PC-9 (cell line): ENCODE results near the gene GOT1. TPM values are rescaled to one million over a fixed set of nuclear protein-coding genes. Genes with fewer than 3 reads are reported as not detected.

ENCODE experiments used
- BruUV-seq: library from RNA; stranded (reverse); fragments of 400-500 nt; replicated peaks from 2 replicates; lab custom pipeline; 2021; lab: Mats Ljungman, UMichigan
- CTCF ChIA-PET: fragments of 300-600 bp; sonication (Branson Sonifier 250); formaldehyde crosslinking; loops from one replicate; lab custom pipeline; 2022; ENCODE audit warnings: antibody characterized with exemption; lab: Charles Lee
- POLR2A ChIA-PET: fragments of 300-600 bp; sonication (Branson Sonifier 250); formaldehyde crosslinking; loops from one replicate; lab custom pipeline; 2022; ENCODE audit warnings: antibody characterized with exemption; ENCODE audit not compliant: unreplicated experiment; lab: Charles Lee
- DNase-seq, 2 experiments: peaks; one replicate each; pipeline versions ENCODE4 v3.0.0 to v3.0.0-alpha.2; 2015 to 2022; ENCODE audit warnings: mixed read lengths in 1 of 2
- H2AFZ ChIP-seq: fragments of 200-600 bp; sonication (generic); 2 replicates; pipeline ENCODE4 v1.8.1; 2017; ENCODE audit warnings: antibody characterized with exemption
- H3F3A ChIP-seq: fragments of 200-600 bp; sonication (generic); 2 replicates; pipeline ENCODE4 v1.8.1; 2017; ENCODE audit warnings: antibody characterized with exemption, mild to moderate bottlenecking, low read depth; ENCODE audit not compliant: insufficient read depth
- H3K27ac ChIP-seq: fragments of 200-600 bp; sonication (generic); 2 replicates; pipeline ENCODE4 v1.6.1; 2016; ENCODE audit warnings: mixed run types
- H3K27me3 ChIP-seq: fragments of 200-600 bp; sonication (generic); 2 replicates; pipeline ENCODE4 v1.6.1; 2016; ENCODE audit warnings: low read depth, mixed run types; ENCODE audit not compliant: insufficient read depth
- H3K36me3 ChIP-seq: fragments of 200-600 bp; sonication (generic); 2 replicates; pipeline ENCODE4 v1.6.1; 2016; ENCODE audit warnings: low read depth, mixed run types
- H3K4me1 ChIP-seq: fragments of 200-600 bp; sonication (generic); replicated peaks from 2 replicates; pipeline ENCODE4 v1.6.1; 2016; ENCODE audit warnings: mixed run types; ENCODE audit not compliant: insufficient read depth
- H3K4me2 ChIP-seq: fragments of 200-600 bp; sonication (generic); 2 replicates; pipeline ENCODE4 v1.6.1; 2017; ENCODE audit warnings: mixed run types
- H3K4me3 ChIP-seq: fragments of 200-600 bp; sonication (generic); 2 replicates; pipeline ENCODE4 v1.6.1; 2016; ENCODE audit warnings: mixed run types
- H3K79me2 ChIP-seq: fragments of 200-600 bp; sonication (generic); 2 replicates; pipeline ENCODE4 v1.6.1; 2017; ENCODE audit warnings: low read depth, mixed run types
- H3K9me2 ChIP-seq: fragments of 200-600 bp; sonication (generic); 2 replicates; pipeline ENCODE4 v1.8.1; 2017; ENCODE audit warnings: mild to moderate bottlenecking; ENCODE audit not compliant: insufficient read depth
- H3K9me3 ChIP-seq: fragments of 200-600 bp; sonication (generic); 2 replicates; pipeline ENCODE4 v1.8.1; 2016; ENCODE audit warnings: low read depth; ENCODE audit not compliant: insufficient read depth
- H4K20me1 ChIP-seq: fragments of 200-600 bp; sonication (generic); 2 replicates; pipeline ENCODE4 v1.8.1; 2017; ENCODE audit not compliant: insufficient read depth
- EZH2 ChIP-seq: fragments of 200-600 bp; sonication (generic); IDR thresholded peaks from 2 replicates; pipeline ENCODE4 v1.8.0; 2017; ENCODE audit warnings: antibody characterized with exemption, low read depth
- intact Hi-C: fragments of 100-400 bp; cut with micrococcal nuclease; formaldehyde crosslinking; loops from one replicate; pipeline ENCODE4 v1.10.0; 2022; ENCODE audit not compliant: unreplicated experiment
- total RNA-seq: library from RNA; stranded (reverse); gene quantifications from 2 replicates; pipeline ENCODE4 v1.2.3, GENCODE V29; 2021
- TF ChIP-seq, protein P1 (sequence below): fragments of 200-600 bp; sonication (generic); conservative IDR thresholded peaks from 2 replicates; pipeline ENCODE4 v1.6.1; 2017; ENCODE audit warnings: mixed run types, antibody characterized with exemption, mild to moderate bottlenecking, moderate library complexity

Gene GOT1
- total RNA-seq, 1 experiment from 2014 or later: 28.6 TPM

DNA sequence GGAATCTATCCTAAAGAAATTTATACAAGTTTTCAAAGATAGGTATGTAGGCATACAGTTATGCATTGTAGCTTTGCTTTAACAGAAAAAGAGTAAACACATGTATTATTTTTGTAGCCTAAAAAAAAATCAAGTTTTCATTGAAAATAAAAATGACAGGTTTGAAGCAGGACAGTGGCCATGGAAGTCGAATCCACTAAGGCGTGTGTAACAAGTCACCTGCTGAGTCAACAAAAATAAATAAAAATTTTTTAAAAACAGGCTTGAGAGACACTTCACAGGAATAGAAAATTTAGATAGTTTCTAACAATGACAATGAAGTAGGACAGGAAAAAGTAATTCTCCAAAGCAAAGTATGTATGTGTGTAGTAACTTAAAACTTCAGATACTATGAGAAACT is 8.5 kb upstream of the GOT1 start:
- no peak for TF ChIP-seq EZH2
- TF ChIP-seq, protein P1, sequence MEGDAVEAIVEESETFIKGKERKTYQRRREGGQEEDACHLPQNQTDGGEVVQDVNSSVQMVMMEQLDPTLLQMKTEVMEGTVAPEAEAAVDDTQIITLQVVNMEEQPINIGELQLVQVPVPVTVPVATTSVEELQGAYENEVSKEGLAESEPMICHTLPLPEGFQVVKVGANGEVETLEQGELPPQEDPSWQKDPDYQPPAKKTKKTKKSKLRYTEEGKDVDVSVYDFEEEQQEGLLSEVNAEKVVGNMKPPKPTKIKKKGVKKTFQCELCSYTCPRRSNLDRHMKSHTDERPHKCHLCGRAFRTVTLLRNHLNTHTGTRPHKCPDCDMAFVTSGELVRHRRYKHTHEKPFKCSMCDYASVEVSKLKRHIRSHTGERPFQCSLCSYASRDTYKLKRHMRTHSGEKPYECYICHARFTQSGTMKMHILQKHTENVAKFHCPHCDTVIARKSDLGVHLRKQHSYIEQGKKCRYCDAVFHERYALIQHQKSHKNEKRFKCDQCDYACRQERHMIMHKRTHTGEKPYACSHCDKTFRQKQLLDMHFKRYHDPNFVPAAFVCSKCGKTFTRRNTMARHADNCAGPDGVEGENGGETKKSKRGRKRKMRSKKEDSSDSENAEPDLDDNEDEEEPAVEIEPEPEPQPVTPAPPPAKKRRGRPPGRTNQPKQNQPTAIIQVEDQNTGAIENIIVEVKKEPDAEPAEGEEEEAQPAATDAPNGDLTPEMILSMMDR: no peak
- Histone ChIP-seq H3K4me2 (no peak overlapping the region), H3K9me2 (no peaks in the 10 kb centered on the region), H2AFZ (no peak overlapping the region), H3K9me3 (no peaks in the 10 kb centered on the region), H3K4me1 (no peaks in the 10 kb centered on the region), H3K27ac (no peak overlapping the region), H4K20me1 (no peaks in the 10 kb centered on the region), H3K4me3 (no peak overlapping the region), H3K79me2 (no peaks in the 10 kb centered on the region), H3K36me3 (no peaks in the 10 kb centered on the region), H3K27me3 (no peaks in the 10 kb centered on the region), H3F3A (no peaks in the 10 kb centered on the region)
- POLR2A ChIA-PET: no interaction called here
- intact Hi-C loops: loop anchor here (5.0 to 10.0 kb wide), 4 partner anchors 108 to 346 kb away; partner anchors contain the start of gene ABCC2
- DNase-seq: no peak
- BruUV-seq: no TSS peak
- CTCF ChIA-PET: no interaction called here

DNA sequence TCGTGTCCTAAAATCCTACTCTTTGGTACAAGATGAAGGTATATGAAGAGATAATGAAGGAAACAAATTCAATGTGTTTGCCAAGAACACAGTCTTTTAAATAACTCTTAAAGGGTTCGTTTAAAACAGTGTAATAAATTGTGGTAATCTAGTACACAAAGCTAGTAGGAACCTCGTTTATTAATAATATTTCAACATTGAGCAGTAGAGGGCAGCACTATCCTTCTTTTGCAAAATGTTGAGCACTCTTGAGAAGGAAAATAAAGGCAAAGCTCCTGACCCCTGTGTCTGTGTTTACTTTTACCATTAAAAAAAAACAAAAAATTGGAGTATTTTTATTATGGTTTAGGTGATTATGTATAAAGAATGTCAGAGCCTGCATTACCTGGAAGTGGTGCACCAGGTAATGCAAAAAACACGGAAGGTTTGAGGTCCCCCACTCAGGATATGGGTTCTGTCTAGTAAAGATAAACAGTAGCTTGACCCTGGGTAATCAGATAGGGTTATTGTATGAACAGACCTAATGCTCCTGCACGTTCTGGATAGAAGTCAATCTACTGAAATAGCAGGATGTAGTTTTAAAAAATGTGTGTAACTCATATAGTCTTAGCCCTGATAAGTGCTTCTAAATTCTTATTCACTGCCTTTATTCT is 5.7 kb upstream of the GOT1 start:
- POLR2A ChIA-PET: interaction anchor here (0.6 kb wide), 1 partner anchor 355 kb away, joined by 3 read pairs; no protein-coding TSS in a partner anchor
- H3F3A ChIP-seq: peaks cover 1% of the 10 kb centered on the region; the same call in 1 of the 2 replicates
- H3K36me3 ChIP-seq: no peaks in the 10 kb centered on the region
- no peaks in the 10 kb centered on the region for H4K20me1 ChIP-seq
- no peak for TF ChIP-seq EZH2
- TF ChIP-seq, protein P1: peak; percentile 68
- H3K4me2 ChIP-seq: no peak overlapping the region
- CTCF ChIA-PET: interaction anchor here (0.6 to 1.2 kb wide), 9 partner anchors 23 to 1697 kb away, joined by 3 to 11 read pairs (median 4); no protein-coding TSS in a partner anchor
- intact Hi-C loops: loop anchor here (1.0 to 10.0 kb wide), 6 partner anchors 44 to 349 kb away; partner anchors contain the start of gene ABCC2
- no peak overlapping the region for H3K27ac ChIP-seq
- H3K4me1 ChIP-seq: no peaks in the 10 kb centered on the region
- BruUV-seq: no TSS peak
- peaks cover 8% of the 10 kb centered on the region for H3K79me2 ChIP-seq
- DNase-seq: peak in 1 of 2 experiments; percentile 40
- no peaks in the 10 kb centered on the region for H3K9me3 ChIP-seq
- H3K9me2 ChIP-seq: no peaks in the 10 kb centered on the region
- no peak overlapping the region for H2AFZ ChIP-seq
- H3K4me3 ChIP-seq: no peak overlapping the region
- H3K27me3 ChIP-seq: no peaks in the 10 kb centered on the region

DNA sequence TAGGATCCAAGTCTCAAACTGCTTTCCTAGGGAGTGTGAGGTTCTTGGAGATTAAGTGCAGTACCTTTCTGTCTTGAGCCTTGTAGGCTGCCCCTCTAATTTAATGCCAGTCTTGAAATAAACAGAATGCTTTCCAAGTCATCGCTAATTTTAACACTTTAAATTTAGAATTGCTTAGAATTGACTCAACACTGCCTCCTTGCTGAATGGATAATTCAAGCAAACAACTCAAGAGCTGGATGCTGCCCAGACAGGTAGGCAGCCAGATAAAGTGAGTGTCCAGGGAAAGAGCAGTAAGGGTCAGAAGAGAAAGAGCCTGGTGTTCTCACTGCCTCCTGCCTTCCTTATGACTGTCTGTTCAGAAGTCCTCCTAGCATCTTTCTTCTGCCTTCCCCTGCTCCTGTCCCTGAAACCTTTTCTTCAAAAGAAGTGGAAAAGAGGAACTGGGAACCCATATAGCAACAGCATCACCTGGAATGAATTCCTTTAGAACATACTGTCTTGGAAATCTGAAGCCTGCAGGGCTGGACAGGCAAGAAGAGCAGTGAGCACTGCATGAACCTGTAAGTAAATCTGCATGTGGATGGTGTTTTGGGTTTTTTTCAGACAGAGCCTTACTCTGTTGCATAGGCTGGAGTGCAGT is 3.1 kb upstream of the GOT1 start:
- Histone ChIP-seq H3F3A (peaks cover 4% of the 10 kb centered on the region; the same call in 1 of the 2 replicates), H2AFZ (no peak overlapping the region), H3K36me3 (no peaks in the 10 kb centered on the region), H3K4me1 (no peaks in the 10 kb centered on the region), H4K20me1 (no peaks in the 10 kb centered on the region), H3K79me2 (peaks cover 27% of the 10 kb centered on the region), H3K27ac (no peak overlapping the region), H3K4me2 (no peak overlapping the region), H3K4me3 (no peak overlapping the region), H3K27me3 (no peaks in the 10 kb centered on the region), H3K9me2 (no peaks in the 10 kb centered on the region), H3K9me3 (no peaks in the 10 kb centered on the region)
- ChIA-PET CTCF (no interaction called here), POLR2A (no interaction called here)
- no TSS peak for BruUV-seq
- DNase-seq: no peak
- TF ChIP-seq EZH2: no peak
- TF ChIP-seq, protein P1: peak; percentile 49
- intact Hi-C loops: loop anchor here (10.0 kb wide), 1 partner anchor 351 kb away; the partner anchor contains the start of gene ABCC2
